GM19438 (cell line): Measurements from ENCODE around the gene SPATA16.
"Not testable (repeated sequence)": the region's sequence is repeated elsewhere in the genome, so short reads cannot be mapped to it uniquely, and the experiment has no call there.

Experiments used
- ATAC-seq: cut with Tn5 transposase; IDR thresholded peaks from one replicate; pipeline ENCODE4 v1.9.1; 2021; ENCODE audit warnings: low read depth; ENCODE audit not compliant: unreplicated experiment

SPATA16 gene

GRCh38 chr3:172960626-172961182 is 180.3 kb downstream of the SPATA16 start:
- not testable (repeated sequence) for ATAC-seq

- no peak for ATAC-seq
These were observed 182.5 kb downstream of the SPATA16 start for GRCh38 chr3:172958565-172958964.

- ATAC-seq: no peak
These were observed 187.5 kb downstream of the SPATA16 start for GRCh38 chr3:172953571-172953970.

- ATAC-seq: no peak
These were observed 189.5 kb downstream of the SPATA16 start for GRCh38 chr3:172951511-172951910.

GRCh38 chr3:172946061-172946460 is 195.0 kb downstream of the SPATA16 start:
- no peak for ATAC-seq

- ATAC-seq: no peak
These were observed 201.3 kb downstream of the SPATA16 start for GRCh38 chr3:172939651-172940293.

- no peak for ATAC-seq
These were observed 202.2 kb downstream of the SPATA16 start for GRCh38 chr3:172938788-172939187.

- no peak for ATAC-seq
These were observed 209.2 kb downstream of the SPATA16 start for GRCh38 chr3:172931746-172932285.

- ATAC-seq: no peak
These were observed 211.6 kb downstream of the SPATA16 start for GRCh38 chr3:172929451-172929850.

- no peak for ATAC-seq
These were observed 216.5 kb downstream of the SPATA16 start for GRCh38 chr3:172924546-172924945.

GRCh38 chr3:172919297-172919683 is 221.7 kb downstream of the SPATA16 start:
- no peak for ATAC-seq

- ATAC-seq: no peak
These were observed 222.3 kb downstream of the SPATA16 start for GRCh38 chr3:172918568-172919296.

- no peak for ATAC-seq
These were observed 222.9 kb downstream of the SPATA16 start for GRCh38 chr3:172918165-172918564.

GRCh38 chr3:172915911-172916514 is 225.0 kb downstream of the SPATA16 start:
- no peak for ATAC-seq

- no peak for ATAC-seq
These were observed 226.2 kb downstream of the SPATA16 start for GRCh38 chr3:172914854-172915253.

GRCh38 chr3:172913911-172914655 is 227.0 kb downstream of the SPATA16 start:
- no peak for ATAC-seq

GRCh38 chr3:172911142-172911541 is 229.9 kb downstream of the SPATA16 start:
- ATAC-seq: no peak

GRCh38 chr3:172908771-172909270 is 232.2 kb downstream of the SPATA16 start:
- ATAC-seq: no peak

- ATAC-seq: no peak
These were observed 235.6 kb downstream of the SPATA16 start for GRCh38 chr3:172905451-172905850.

- ATAC-seq: no peak
These were observed 236.2 kb downstream of the SPATA16 start for GRCh38 chr3:172904711-172905373.
